Coronary artery (tissue), 2 donors: ENCODE data around the gene ZDHHC16.

Experiments used
- DNase-seq: peaks from one replicate; pipeline ENCODE4 v3.0.0-alpha.2; 2017; ENCODE audit warnings: low spot score
- H3K27ac ChIP-seq, 2 donors: fragments of 200-600 bp; sonication (generic); one replicate each; pipeline ENCODE4 v1.5.1; 2016 to 2019
- H3K4me3 ChIP-seq: fragments of 200-600 bp; sonication (generic); 2 replicates; pipeline ENCODE4 v1.5.1; 2016; ENCODE audit warnings: mild to moderate bottlenecking, moderate library complexity
- TF ChIP-seq, protein P1 (sequence below): fragments of 200-600 bp; sonication (generic); IDR thresholded peaks from one replicate; pipeline ENCODE4 v1.5.1; 2019; ENCODE audit warnings: antibody characterized with exemption

The ZDHHC16 gene

DNA sequence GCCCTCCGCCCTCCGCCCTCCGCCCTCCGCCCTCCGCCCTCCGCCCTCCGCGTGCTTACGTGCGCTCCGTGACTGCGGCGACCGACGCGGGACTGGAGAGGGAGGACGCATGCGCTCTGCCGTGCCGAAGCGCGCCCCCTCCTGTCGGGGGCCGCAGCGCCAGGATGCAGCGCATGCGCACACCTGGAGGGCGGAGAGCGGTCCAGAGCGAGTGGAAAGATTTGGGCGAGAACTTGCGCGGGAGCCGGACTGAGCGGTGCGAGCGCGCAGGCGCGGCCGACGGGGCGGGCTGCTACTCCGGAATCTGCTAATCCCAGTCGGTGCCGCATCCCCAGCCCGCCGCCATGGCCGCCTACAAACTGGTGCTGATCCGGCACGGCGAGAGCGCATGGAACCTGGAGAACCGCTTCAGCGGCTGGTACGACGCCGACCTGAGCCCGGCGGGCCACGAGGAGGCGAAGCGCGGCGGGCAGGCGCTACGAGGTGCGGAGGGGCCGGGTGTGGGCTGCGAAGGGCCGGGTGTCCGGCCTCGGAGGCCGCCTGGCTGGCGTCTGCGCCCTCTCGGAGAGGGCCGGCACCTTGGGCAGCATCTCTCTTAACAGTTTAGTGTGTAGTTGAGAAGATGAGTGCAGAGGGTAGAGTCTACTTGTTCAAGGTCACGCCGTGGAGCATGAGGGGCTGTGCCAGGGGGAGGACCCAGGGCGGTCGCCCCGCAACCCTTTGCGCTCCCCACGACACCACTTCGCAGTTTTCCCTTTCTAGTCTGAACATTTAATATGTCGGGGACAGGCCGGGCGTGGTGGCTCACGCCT is 19.8 kb upstream of the ZDHHC16 start, which contains the start of gene PGAM1:
TSS of gene PGAM1 (plus strand) at position 228 of the 812 bp plus-strand sequence. CDS start at position 345, 117 bp downstream.
- TF ChIP-seq, protein P1, sequence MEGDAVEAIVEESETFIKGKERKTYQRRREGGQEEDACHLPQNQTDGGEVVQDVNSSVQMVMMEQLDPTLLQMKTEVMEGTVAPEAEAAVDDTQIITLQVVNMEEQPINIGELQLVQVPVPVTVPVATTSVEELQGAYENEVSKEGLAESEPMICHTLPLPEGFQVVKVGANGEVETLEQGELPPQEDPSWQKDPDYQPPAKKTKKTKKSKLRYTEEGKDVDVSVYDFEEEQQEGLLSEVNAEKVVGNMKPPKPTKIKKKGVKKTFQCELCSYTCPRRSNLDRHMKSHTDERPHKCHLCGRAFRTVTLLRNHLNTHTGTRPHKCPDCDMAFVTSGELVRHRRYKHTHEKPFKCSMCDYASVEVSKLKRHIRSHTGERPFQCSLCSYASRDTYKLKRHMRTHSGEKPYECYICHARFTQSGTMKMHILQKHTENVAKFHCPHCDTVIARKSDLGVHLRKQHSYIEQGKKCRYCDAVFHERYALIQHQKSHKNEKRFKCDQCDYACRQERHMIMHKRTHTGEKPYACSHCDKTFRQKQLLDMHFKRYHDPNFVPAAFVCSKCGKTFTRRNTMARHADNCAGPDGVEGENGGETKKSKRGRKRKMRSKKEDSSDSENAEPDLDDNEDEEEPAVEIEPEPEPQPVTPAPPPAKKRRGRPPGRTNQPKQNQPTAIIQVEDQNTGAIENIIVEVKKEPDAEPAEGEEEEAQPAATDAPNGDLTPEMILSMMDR, result peak; percentile 24
- DNase-seq, result peak; percentile 97
- peak within 1 kb of the TSS; percentile 97 for H3K4me3 ChIP-seq
- peak within 1 kb of the TSS; percentile 70 to 93 for H3K27ac ChIP-seq

DNA sequence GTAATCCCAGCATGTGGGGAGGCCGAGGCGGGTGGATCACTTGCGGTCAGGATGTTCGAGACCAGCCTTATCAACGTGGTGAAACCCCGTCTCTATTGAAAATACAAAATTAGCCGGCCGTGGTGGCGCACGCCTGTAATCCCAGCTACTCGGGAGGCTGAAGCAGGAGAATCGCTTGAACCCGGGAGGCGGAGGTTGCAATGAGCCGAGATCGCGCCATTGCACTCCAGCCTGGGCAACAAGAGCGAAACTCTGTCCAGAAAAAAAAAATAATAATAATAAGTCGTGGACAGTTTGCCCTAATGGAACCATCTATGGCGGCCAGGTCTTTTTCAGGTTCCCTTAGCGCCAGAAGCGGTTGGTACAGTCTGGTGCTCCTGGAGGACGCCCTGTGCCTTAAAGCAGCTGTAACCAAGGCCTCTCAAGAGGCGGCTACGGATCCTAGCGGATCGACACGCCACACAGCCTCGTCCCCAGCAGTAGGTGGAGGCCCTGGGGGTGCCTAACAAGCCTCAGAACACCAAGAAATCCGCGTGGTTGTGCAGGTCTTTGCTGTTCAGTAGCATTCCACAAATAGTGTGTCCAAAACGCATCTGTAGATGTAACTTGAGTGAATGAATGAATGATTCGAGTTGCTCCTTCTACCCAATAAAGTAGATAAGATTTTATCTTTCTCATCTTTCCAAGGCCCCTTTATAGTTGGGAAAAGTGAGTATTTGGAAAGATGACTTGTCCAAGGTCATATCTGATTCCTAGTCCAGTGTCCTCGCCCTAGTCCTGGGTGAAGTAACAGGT is 19.0 kb upstream of the ZDHHC16 start:
- Histone ChIP-seq H3K4me3 (peak overlapping the region; percentile 97), H3K27ac (peak overlapping the region; percentile 69 to 93)
- no peak for DNase-seq
- TF ChIP-seq, protein P1, result no peak

DNA sequence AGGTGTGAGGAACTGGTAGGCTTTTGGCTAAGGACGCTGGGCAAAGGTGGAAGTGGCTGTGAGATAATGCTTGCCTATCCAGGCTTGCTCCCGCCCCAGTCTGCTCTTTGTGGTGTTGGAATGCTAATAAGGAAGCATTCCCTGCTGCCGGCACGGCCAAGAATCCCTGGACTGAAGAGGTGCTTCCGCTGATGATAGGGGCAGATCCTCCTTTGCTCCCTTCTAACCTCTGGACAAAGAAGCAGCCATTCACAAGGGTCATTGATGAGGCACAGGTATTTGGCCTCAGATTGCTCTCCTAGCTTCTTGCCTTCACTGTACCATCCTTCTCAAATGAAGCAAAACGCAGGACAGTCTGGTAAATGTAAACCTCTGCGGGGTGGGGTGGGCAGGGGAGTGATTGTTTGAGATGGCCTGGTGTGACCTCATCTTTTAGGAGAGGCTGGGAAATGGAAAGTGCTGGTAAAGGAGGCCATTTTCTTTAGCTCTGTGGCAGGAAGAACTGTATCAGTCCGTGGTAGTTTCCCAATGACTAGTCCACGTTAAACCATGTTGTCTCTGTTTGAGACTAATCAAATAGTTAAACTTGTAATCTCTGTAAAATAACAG is 18.3 kb upstream of the ZDHHC16 start:
- peak overlapping the region; percentile 97 for H3K4me3 ChIP-seq
- peak overlapping the region in 1 of 2 donors; percentile 19 for H3K27ac ChIP-seq
- TF ChIP-seq, protein P1, result no peak
- DNase-seq, result no peak

DNA sequence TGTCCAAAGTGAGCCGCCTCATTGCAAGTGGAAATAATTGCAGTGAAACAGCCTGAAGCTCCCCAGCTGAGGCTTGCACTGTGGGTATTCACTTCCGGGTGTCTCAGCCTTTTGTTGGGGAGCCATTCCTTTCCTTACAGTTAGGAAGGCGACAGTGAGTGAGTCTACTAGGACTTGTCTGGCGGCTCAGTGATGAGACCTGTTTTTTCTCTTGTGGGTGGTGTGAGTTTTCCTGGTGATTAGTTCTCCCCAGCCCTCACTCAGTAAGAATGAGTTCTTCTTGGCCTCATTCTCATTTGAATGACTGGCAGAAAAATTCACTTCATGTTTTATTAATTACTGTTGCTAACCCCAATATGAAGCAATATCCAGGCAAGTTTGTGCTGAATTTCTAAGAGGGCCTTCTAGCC is 17.4 kb upstream of the ZDHHC16 start:
- DNase-seq, result no peak
- H3K27ac ChIP-seq, result no peak overlapping the region
- H3K4me3 ChIP-seq, result no peak overlapping the region
- TF ChIP-seq, protein P1, result no peak

DNA sequence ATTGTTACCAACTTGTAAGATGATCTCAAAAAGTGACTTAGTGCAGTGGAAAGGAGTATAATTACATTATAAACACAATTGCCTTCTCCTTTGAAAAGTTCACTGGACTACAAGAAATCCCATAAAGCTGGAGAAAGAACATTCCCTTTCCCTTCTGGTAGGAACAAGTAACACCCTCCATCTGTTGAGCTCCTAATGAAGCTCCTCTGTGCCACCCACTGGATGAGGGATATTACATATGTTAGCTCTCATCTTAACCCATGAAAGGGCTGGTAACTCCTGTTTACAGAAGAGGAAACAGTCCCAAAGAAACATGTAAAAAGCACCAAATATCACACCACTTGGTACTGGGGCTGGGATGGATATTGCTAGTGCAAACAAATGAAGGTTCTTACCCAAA is 11.9 kb upstream of the ZDHHC16 start:
- DNase-seq, result no peak
- TF ChIP-seq, protein P1, result no peak

DNA sequence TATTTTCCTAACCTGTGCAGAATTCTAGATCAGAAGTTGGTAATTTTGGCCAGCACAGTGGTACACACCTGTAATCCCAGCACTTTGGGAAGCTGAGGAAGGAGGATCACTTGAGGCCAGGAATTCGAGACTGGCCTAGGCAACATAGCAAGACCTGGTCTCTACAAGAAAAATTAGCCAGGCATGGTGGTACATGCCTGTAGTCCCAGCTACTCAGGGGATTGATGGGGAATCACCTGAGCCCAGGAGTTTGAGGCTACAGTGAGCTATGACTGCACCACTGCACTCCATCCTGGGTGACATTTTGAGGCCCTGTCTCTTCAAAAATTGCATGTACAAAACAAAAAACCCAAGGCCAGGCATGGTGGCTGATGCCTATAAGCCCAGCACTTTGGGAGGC is 11.4 kb upstream of the ZDHHC16 start:
- Histone ChIP-seq H3K27ac (no peak overlapping the region), H3K4me3 (no peak overlapping the region)
- TF ChIP-seq, protein P1, result no peak
- DNase-seq, result no peak

More for the DNA sequence above, 11.9 kb upstream of the ZDHHC16 start:
- H3K4me3 ChIP-seq, result no peak overlapping the region
- H3K27ac ChIP-seq, result no peak overlapping the region
